ENCODE measurements around the gene PALS2.

PALS2 gene

DNA sequence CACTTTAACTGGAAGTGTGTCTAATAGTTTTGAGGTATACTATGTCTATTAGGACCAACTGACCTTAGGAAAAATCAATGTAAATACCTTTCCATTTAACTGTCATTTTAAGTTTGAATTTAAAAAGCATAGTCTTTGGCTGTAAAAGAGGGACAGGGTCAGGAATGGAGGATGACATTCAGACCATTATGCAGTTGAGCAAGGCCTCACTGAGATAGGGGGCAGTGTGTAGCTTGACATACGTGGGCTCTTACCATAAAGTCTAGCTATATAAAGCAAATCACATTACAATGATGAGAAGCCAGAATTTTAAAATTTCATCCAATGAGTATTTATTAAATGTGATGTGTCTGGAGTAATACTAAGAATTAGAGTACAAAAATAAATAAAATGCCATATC, 17.9 kb downstream of the PALS2 start:
- no peak for DNase-seq

GRCh38 chr7:24595671-24596418, 22.6 kb downstream of the PALS2 start:
- no peak for DNase-seq

DNA sequence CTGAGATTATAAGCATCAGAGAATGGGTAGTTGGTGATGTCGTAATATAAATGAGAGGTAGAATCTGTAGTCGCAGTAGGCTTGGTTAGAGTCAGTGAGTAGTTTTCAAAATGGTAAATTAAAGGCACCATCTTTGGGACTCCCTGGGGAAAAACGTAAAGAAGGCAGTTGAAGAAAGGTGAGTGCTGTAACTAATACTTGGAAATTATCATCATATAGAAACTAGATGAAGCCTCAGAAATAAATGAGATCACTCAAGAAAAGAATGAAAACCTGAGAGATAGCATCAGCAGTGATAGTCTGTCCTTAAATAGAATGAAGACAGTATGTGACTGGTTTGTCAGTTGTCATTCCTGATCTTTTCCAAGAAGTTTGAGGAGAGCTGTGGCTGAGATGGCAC, 23.8 kb downstream of the PALS2 start:
- DNase-seq: no peak

- no peak for DNase-seq
Observed at GRCh38 chr7:24601600-24601999, 28.3 kb downstream of the PALS2 start.

DNA sequence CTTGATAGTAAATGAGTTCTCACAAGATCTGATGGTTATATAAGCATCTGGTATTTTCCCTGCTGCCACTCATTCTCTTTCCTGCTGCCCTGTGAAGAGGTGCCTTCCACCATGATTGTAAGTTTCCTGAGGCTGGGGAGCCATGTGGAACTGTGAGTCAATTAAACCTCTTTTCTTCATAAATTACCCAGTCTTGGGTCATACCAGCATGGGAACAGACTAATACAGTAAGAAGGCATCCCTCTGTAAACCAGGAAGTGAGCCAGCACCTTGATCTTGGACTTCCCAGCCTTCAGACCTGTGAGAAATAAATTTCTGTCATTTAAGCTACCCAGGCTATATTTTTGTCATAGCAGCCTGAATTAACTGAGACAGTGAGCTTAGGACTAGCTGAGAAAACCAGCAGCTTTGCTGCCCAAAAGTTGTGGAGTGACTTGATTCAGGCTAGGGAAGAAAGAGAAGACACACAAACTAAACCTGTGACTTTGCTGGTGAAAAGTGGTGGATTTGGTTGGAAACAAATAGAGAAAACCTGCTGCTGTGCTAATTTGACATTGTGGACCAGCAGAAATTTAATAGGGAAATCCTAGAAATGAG, 29.7 kb downstream of the PALS2 start:
- no peak for DNase-seq

DNA sequence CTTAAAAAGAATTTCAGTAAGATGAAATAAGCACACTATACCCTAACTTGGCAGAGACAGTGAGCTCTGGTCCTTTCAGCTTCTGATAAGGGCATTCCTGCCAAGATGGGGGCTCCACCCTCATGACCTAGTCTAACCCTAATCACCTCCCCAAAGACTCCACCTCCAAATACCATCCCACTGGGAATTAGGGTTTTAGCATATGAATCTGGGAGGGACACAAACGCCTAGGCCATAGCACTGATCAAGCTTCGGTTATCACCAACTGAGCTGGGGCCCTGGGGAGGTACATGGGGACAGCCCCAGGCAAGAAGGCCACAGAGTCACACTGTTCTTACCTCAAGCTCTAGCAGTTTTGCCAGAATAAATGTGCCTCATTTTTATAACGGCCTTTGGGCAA, 31.4 kb downstream of the PALS2 start:
- no peak for DNase-seq

GRCh38 chr7:24608504-24608903, 35.3 kb downstream of the PALS2 start:
- DNase-seq: no peak

GRCh38 chr7:24609059-24609458, 35.8 kb downstream of the PALS2 start:
- no peak for DNase-seq

DNA sequence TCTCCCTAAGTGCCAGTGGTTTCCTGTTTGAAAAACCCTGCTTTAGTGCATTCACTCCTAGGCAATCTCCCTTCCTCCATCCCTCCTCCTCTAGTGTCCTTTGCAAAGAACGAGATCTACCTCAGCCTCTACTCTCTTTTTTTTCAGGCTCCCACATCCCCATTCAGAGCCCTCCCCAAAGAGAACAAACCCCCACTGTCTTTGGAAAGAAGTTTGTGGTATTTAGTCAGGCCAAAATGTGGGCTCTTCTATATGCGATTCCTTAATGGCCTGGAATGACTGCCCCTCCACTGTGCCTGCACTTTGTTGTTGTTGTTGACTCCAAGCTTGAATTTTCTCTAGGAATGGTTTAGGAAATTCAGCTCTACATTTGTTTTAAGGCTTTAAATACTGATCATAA, 36.3 kb downstream of the PALS2 start:
- DNase-seq: no peak

- no peak for DNase-seq
Observed at GRCh38 chr7:24611130-24611529, 37.9 kb downstream of the PALS2 start.

DNA sequence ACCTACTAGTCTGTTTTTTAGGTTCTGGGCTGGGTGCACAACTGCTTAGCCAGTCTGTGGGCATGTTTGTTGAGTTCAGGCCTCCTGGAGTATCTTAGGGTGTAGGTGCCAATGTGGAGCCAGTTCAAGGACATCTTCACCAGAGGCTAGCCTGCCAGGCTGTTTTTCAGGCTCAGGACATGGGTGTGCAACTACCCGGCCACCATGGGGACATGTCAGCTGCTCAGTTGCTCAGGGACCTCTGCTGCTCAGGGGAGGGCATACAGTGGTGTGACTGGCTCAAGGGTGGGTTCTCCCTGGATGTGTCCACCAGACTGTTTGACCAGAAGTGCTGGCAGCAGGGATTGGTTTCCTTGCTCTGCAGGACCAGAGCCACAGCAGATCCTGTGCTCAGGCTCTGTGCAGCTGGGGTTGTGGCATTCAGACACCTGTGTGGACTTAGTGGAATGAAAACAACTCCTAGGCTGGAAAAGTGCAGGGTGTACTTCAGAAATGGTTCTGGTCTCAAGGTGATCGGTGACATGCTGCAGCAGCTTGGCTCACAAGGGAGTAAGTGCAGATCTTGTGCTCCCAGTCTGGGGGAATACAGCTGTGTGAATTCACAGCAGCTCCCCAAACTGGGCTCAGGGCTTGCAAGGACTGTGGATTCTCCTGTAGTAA, 44.8 kb downstream of the PALS2 start:
- no peak for DNase-seq

DNA sequence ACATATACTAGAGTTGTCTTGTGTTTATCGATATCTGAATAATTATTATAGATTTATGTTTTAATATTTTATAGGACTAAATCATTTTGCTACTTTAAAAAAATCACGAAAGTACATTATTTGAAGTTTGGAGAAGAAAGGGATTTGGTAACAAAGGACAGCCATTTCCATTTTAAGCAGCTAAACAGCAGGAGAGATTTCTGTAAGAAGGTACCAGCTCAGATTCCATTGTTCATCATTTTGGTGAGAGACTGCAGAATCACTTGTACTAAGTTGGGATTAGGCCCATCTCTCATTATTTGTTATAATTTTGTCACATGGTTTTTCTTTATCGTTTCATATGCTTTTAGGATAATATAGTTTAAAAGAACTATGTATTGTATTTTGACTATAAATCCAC, 46.7 kb downstream of the PALS2 start:
- DNase-seq: no peak

DNA sequence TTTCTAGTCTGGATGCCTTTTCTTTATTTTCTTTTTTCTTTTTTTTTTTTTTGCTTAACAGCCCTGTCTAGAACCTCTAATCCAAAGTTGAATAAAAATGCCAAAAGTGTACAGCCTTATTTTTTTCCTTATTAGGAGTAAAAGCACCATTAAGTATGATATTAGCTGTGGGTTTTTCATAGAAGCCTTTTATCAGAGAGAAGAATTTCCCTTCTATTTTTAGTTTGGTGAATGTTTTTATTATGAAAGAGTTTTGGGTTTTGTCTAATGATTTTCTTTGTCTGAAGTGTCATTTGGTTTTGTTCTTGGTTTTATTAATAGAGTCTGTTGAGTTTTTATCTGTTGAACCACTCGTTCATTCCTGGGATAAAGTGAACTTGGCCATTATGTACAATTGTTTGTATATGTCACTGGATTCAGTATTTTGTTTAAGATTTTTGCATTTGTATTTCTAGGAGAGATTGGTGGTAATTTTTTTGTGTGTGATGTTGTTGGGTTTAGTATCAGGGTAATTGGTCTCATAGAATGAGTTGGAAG, 49.5 kb downstream of the PALS2 start:
- DNase-seq: no peak

Measured in NCI-H524 treated with DMSO at 0.1 percent for 48 hours (cell line).